ENCODE data around the gene ABL1. TPM values are rescaled to one million over a fixed set of nuclear protein-coding genes. Genes with fewer than 3 reads are reported as not detected.
"Not testable (repeated sequence)": the region's sequence is repeated elsewhere in the genome, so short reads cannot be mapped to it uniquely, and the experiment has no call there.

The ABL1 gene
- total and polyA plus RNA-seq, 4 donors = 12.8 to 98.7 (median 65.1) TPM

DNA sequence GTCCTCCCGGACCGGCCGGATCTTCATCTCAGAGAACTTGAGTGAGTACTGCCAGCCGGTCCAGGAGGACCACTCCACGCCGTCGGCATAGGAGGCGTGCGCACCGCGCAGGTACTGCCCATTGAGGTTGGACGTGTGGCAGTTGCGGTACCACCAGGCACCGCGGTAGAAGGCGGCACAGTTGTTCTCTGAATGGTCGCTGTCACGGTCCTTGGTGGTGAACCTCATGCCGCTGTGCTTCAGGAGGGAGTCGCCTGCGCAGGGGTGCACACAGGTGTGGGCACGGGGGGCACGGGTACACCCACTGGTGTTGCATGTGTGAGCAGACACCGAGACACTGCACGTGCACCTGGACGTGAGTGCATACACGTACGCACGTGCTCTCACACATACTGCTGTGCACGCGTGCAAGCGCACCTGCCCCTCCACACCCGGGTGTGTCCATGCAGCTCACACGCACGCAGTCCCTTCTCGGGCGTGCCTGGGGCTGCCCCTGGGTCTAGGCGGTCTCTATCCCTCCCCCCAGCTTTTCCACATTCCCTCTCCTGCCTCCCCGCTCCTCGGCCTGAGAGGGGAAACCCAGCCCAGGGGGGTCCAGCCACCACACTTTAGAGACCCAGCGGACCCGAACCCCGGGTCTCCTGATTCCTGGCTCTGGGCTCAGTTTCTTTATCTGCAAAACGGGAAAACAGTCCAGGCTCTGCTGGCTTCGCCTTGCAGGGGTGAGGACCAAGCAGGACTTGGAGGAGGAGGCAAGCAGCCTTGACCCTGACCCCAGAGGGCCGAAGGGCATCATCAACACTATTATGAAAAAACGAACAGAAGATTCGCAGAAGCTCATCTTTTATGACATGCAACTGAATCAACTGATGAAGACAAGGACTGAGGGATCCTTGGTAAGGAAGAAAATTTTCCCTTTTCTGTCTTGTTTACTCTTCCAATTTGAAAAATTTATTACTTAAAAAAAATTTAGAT is 69.3 kb downstream of the ABL1 start:
- Histone ChIP-seq H3K36me3 (ENCODE audit: control insufficient read depth in 1 of 2, insufficient read depth in 2 of 2, low read length in 1 of 2) (no peaks in the 10 kb centered on the region), H3K4me1 (ENCODE audit: control insufficient read depth in 1 of 2, insufficient read depth in 2 of 2, low read length in 2 of 2) (no peaks in the 10 kb centered on the region), H3K9me3 (ENCODE audit: control insufficient read depth, low read length) (no peaks in the 10 kb centered on the region), H3K27me3 (ENCODE audit: control insufficient read depth in 1 of 2, insufficient read depth in 2 of 2, low read length in 1 of 2) (no peaks in the 10 kb centered on the region), H3K27ac (ENCODE audit: low read depth in 1 of 2, low read length in 2 of 2) (no peak overlapping the region), H3K4me3 (ENCODE audit: low read length in 2 of 2) (no peak overlapping the region)
- WGBS, 2 donors = 88 to 89% methylated on average over 48 of the region's 48 CpGs
- ATAC-seq (ENCODE audit: low FRiP score) (no peak), DNase-seq (no peak)
- intact Hi-C loops (cut with DNase I) = no loop called here

DNA sequence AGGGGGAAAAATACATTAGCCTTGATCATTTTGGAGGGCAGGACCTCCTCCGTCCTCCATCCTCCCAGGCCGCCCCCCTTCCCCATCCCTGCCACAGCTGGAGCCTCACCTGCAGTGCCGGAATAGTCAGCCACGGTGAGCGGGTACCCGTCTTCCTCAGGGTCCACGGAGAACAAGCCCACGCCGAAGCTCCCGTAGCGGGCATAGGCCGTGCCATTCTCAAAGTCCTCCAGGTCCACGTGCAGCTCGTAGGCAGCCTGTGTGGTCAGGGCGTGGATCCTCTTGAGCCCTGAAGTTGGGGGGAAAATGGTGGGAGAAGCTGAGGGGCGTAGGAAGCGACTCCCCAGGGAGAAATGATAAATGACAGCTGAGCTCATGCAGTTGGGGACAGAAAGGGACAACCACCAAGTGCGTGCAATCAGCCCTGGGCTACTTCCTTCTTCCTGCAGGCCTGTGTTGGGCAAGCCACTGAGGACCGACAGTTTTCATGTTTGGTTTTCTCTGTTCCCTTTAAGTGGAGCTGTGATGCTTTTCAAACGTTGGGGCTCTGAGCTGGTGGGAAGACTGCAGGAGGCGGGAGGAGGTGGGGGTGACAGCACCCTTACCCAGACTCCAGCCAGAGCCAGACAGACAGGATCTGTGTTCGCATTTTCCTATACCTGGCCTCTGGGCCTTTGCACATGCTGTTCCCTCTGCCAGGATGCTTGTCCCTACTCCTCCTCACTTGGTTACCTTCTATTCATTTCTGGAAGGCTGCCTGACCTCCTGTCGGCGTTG is 70.3 kb downstream of the ABL1 start:
- no peaks in the 10 kb centered on the region for H3K27me3 ChIP-seq (ENCODE audit: control insufficient read depth in 1 of 2, insufficient read depth in 2 of 2, low read length in 1 of 2)
- H3K9me3 ChIP-seq (ENCODE audit: control insufficient read depth, low read length) = no peaks in the 10 kb centered on the region
- H3K4me3 ChIP-seq (ENCODE audit: low read length in 2 of 2) = no peak overlapping the region
- WGBS, 2 donors = 93 to 94% methylated on average over 24 of the region's 24 CpGs
- DNase-seq = no peak
- no peak overlapping the region for H3K27ac ChIP-seq (ENCODE audit: low read depth in 1 of 2, low read length in 2 of 2)
- no peak for ATAC-seq (ENCODE audit: low FRiP score)
- intact Hi-C loops (cut with DNase I) = no loop called here
- no peaks in the 10 kb centered on the region for H3K36me3 ChIP-seq (ENCODE audit: control insufficient read depth in 1 of 2, insufficient read depth in 2 of 2, low read length in 1 of 2)
- no peaks in the 10 kb centered on the region for H3K4me1 ChIP-seq (ENCODE audit: control insufficient read depth in 1 of 2, insufficient read depth in 2 of 2, low read length in 2 of 2)

DNA sequence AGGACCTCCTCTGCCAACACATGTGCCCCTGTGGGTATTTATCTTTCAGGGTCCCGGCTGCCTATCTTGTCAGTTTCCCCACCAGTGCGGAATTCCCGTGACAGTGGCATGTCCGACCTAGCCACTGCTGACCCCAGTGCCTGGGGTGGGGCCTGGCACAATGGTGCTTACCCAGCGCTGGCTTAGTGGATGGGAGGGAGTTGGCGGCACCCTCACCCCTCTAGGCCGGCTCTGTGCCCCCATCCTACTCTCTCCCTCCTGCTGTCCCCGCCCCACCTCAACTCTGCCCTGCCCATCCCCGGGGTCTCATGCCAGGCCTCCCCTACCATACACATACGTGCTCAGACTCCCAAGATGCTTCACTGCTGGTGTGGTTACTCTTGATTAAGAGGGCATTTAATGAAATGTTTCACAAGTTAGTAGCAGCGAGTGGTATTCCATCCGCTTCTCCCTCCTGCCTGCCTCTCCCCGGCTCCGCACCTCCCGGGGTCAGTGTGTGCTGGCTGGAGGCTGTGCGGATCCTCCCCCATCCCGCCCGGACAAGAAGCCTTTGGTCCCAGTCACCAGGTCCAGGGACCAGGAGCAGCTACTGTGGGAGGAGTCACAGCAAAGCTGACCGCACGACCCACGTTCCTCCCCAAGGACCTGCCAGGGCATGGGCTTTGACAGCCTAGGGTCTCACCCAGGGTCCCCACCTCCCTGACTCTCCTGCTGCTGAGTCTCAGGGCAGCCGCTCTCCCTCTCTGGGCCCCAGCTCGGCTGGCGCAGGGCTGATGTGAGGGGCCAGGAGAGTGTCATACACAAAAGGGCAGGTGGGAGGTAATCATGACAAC is 71.1 kb downstream of the ABL1 start:
- no peak overlapping the region for H3K27ac ChIP-seq (ENCODE audit: low read depth in 1 of 2, low read length in 2 of 2)
- WGBS, 2 donors = 79 to 85% methylated on average over 24 of the region's 24 CpGs
- ATAC-seq (ENCODE audit: low FRiP score) (no peak), DNase-seq (no peak)
- no peaks in the 10 kb centered on the region for H3K36me3 ChIP-seq (ENCODE audit: control insufficient read depth in 1 of 2, insufficient read depth in 2 of 2, low read length in 1 of 2)
- intact Hi-C loops (cut with DNase I) = no loop called here
- H3K27me3 ChIP-seq (ENCODE audit: control insufficient read depth in 1 of 2, insufficient read depth in 2 of 2, low read length in 1 of 2) = no peaks in the 10 kb centered on the region
- no peak overlapping the region for H3K4me3 ChIP-seq (ENCODE audit: low read length in 2 of 2)
- no peaks in the 10 kb centered on the region for H3K4me1 ChIP-seq (ENCODE audit: control insufficient read depth in 1 of 2, insufficient read depth in 2 of 2, low read length in 2 of 2)
- no peaks in the 10 kb centered on the region for H3K9me3 ChIP-seq (ENCODE audit: control insufficient read depth, low read length)

GRCh38 chr9:130906735-130907416 is 71.8 kb downstream of the ABL1 start:
- DNase-seq = no peak
- H3K36me3 ChIP-seq (ENCODE audit: control insufficient read depth in 1 of 2, insufficient read depth in 2 of 2, low read length in 1 of 2) = no peaks in the 10 kb centered on the region
- WGBS, 2 donors = 85 to 87% methylated on average over 21 of the region's 21 CpGs
- no peak overlapping the region for H3K27ac ChIP-seq (ENCODE audit: low read depth in 1 of 2, low read length in 2 of 2)
- H3K27me3 ChIP-seq (ENCODE audit: control insufficient read depth in 1 of 2, insufficient read depth in 2 of 2, low read length in 1 of 2) = no peaks in the 10 kb centered on the region
- no peak overlapping the region for H3K4me3 ChIP-seq (ENCODE audit: low read length in 2 of 2)
- H3K4me1 ChIP-seq (ENCODE audit: control insufficient read depth in 1 of 2, insufficient read depth in 2 of 2, low read length in 2 of 2) = no peaks in the 10 kb centered on the region
- no peaks in the 10 kb centered on the region for H3K9me3 ChIP-seq (ENCODE audit: control insufficient read depth, low read length)
- intact Hi-C loops (cut with DNase I) = no loop called here
- no peak for ATAC-seq (ENCODE audit: low FRiP score)

DNA sequence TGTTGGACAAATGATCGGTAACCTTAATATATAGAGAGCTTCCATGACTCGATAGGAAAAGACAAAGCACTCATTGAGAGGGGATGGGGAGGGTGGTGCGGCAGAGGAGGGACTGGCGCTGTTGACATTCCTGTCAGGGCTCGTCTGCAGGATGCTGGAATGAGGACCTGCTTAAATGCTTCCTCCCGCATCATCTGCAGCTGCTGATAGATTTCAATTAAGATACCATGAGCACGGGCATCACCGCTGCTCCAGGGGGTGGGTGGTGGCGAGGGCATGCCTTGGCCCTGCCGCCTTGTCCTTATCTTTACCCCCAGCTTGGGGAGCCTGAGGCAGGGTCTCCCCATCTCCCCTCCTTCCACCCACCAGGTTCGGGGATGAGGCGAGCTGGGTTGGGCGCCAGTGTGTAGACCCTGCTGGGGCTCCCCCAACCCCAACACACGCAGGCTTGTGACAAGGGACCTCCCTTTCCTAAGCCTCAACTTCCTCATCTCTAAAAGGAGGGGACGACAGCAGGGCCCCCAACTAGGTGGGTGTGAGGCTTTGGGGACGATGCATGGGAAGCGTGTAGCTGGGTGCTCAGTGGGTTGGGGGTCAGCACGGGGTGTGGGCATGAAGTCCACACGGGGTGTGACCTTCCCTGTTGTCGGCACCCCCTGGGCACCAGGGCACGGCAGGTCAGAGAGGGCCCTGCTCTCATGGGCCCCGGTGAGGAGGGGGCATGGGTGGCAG is 73.3 kb downstream of the ABL1 start:
- no peak overlapping the region for H3K27ac ChIP-seq (ENCODE audit: low read depth in 1 of 2, low read length in 2 of 2)
- H3K27me3 ChIP-seq (ENCODE audit: control insufficient read depth in 1 of 2, insufficient read depth in 2 of 2, low read length in 1 of 2) = no peaks in the 10 kb centered on the region
- WGBS, 2 donors = 82 to 84% methylated on average over 21 to 22 of the region's 22 CpGs
- H3K4me1 ChIP-seq (ENCODE audit: control insufficient read depth in 1 of 2, insufficient read depth in 2 of 2, low read length in 2 of 2) = no peaks in the 10 kb centered on the region
- intact Hi-C loops (cut with DNase I) = no loop called here
- ATAC-seq (ENCODE audit: low FRiP score) = no peak
- no peaks in the 10 kb centered on the region for H3K9me3 ChIP-seq (ENCODE audit: control insufficient read depth, low read length)
- no peak overlapping the region for H3K4me3 ChIP-seq (ENCODE audit: low read length in 2 of 2)
- no peak for DNase-seq
- no peaks in the 10 kb centered on the region for H3K36me3 ChIP-seq (ENCODE audit: control insufficient read depth in 1 of 2, insufficient read depth in 2 of 2, low read length in 1 of 2)

DNA sequence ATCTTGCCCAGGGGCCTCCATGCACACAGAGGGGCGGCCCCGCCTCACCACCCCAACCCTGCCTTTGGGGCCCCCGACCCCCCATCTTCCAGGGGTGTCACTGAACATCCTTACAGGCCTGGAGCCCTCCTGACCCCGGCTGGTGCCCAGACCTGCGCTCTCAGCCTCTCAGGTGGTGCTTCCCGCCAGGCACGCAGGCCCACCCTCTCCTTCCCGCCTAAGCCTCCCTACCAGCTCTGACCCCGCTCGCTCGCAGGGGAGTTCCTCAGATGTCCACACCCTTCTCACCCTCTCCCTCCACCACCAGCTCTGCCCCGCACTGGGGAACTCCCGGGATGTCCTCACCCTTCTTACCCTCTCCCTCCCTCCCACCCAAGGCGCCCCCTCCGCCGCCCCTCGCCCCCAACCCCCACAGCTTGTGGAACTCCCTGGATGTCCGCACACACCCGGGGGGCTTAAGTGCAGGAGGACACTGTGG is 73.9 kb downstream of the ABL1 start:
- DNase-seq (no peak), ATAC-seq (ENCODE audit: low FRiP score) (no peak)
- intact Hi-C loops (cut with DNase I) = no loop called here
- H3K36me3 ChIP-seq (ENCODE audit: control insufficient read depth in 1 of 2, insufficient read depth in 2 of 2, low read length in 1 of 2) = no peaks in the 10 kb centered on the region
- H3K4me3 ChIP-seq (ENCODE audit: low read length in 2 of 2) = no peak overlapping the region
- WGBS, 2 donors = 91 to 93% methylated on average over 19 of the region's 19 CpGs
- no peaks in the 10 kb centered on the region for H3K27me3 ChIP-seq (ENCODE audit: control insufficient read depth in 1 of 2, insufficient read depth in 2 of 2, low read length in 1 of 2)
- H3K9me3 ChIP-seq (ENCODE audit: control insufficient read depth, low read length) = no peaks in the 10 kb centered on the region
- H3K4me1 ChIP-seq (ENCODE audit: control insufficient read depth in 1 of 2, insufficient read depth in 2 of 2, low read length in 2 of 2) = no peaks in the 10 kb centered on the region
- no peak overlapping the region for H3K27ac ChIP-seq (ENCODE audit: low read depth in 1 of 2, low read length in 2 of 2)

GRCh38 chr9:130910041-130910440 is 75.0 kb downstream of the ABL1 start:
- WGBS, 2 donors = 94 to 95% methylated on average over 18 to 27 of the region's 27 CpGs
- H3K36me3 ChIP-seq (ENCODE audit: control insufficient read depth in 1 of 2, insufficient read depth in 2 of 2, low read length in 1 of 2); H3K4me1 ChIP-seq (ENCODE audit: control insufficient read depth in 1 of 2, insufficient read depth in 2 of 2, low read length in 2 of 2); H3K27ac ChIP-seq (ENCODE audit: low read depth in 1 of 2, low read length in 2 of 2); DNase-seq; H3K4me3 ChIP-seq (ENCODE audit: low read length in 2 of 2); H3K27me3 ChIP-seq (ENCODE audit: control insufficient read depth in 1 of 2, insufficient read depth in 2 of 2, low read length in 1 of 2); H3K9me3 ChIP-seq (ENCODE audit: control insufficient read depth, low read length); ATAC-seq (ENCODE audit: low FRiP score); intact Hi-C loops (cut with DNase I): not testable (repeated sequence)

Data from aorta (tissue), 5 donors.